HFF-Myc (cell line): ENCODE results near the gene GSS.

ENCODE experiments used
- DNase-seq: peaks from one replicate; pipeline ENCODE4 v3.0.0-alpha.2; 2011; ENCODE audit warnings: low read depth; ENCODE audit errors: extremely low read depth
- H3K4me3 ChIP-seq: replicated peaks from 2 replicates; pipeline ENCODE4 v1.5.1; 2011; ENCODE audit warnings: low read depth, mild to moderate bottlenecking, control low read depth, low read length
- TF ChIP-seq, protein P1 (sequence below): IDR thresholded peaks from 2 replicates; pipeline ENCODE4 v1.5.1; 2012; ENCODE audit warnings: mild to moderate bottlenecking, low read depth, low read length, control low read depth; ENCODE audit errors: missing control alignments

The GSS gene

GRCh38 chr20:34925981-34926380 lies 29.6 kb downstream of the GSS start:
- no peak overlapping the region for H3K4me3 ChIP-seq
- TF ChIP-seq, protein P1, sequence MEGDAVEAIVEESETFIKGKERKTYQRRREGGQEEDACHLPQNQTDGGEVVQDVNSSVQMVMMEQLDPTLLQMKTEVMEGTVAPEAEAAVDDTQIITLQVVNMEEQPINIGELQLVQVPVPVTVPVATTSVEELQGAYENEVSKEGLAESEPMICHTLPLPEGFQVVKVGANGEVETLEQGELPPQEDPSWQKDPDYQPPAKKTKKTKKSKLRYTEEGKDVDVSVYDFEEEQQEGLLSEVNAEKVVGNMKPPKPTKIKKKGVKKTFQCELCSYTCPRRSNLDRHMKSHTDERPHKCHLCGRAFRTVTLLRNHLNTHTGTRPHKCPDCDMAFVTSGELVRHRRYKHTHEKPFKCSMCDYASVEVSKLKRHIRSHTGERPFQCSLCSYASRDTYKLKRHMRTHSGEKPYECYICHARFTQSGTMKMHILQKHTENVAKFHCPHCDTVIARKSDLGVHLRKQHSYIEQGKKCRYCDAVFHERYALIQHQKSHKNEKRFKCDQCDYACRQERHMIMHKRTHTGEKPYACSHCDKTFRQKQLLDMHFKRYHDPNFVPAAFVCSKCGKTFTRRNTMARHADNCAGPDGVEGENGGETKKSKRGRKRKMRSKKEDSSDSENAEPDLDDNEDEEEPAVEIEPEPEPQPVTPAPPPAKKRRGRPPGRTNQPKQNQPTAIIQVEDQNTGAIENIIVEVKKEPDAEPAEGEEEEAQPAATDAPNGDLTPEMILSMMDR: no peak
- no peak for DNase-seq

- TF ChIP-seq, protein P1: no peak
- H3K4me3 ChIP-seq: no peak overlapping the region
These were observed 30.3 kb downstream of the GSS start for GRCh38 chr20:34925341-34925740.

DNA sequence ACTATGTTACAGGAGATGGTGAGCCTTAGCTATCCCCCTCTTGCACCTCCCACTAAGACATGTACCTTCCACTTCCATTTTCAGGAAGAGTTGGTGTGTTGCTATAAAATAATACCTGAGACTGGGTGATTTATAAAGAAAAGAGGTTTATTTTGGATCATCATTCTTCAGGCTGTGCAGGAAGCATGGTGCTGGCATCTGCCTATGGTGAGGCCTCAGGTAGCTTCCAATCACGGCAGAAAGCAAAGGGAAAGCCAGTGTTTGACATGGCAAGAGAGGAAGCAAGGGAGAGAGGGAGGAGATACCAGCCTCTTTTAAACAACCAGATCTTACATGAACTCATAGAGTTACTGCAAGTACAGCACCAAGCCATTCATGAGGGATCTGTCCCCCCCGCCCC lies 32.2 kb downstream of the GSS start:
- H3K4me3 ChIP-seq: no peak overlapping the region
- TF ChIP-seq, protein P1: no peak
- DNase-seq: no peak

More at GRCh38 chr20:34925341-34925740, 30.3 kb downstream of the GSS start:
- DNase-seq: no peak

- DNase-seq: no peak
- H3K4me3 ChIP-seq: no peak overlapping the region
- TF ChIP-seq, protein P1: no peak
These were observed 32.8 kb downstream of the GSS start for GRCh38 chr20:34922654-34923381.

- DNase-seq: no peak
- no peak overlapping the region for H3K4me3 ChIP-seq
- TF ChIP-seq, protein P1: no peak
These were observed 34.2 kb downstream of the GSS start for GRCh38 chr20:34921436-34921835.

DNA sequence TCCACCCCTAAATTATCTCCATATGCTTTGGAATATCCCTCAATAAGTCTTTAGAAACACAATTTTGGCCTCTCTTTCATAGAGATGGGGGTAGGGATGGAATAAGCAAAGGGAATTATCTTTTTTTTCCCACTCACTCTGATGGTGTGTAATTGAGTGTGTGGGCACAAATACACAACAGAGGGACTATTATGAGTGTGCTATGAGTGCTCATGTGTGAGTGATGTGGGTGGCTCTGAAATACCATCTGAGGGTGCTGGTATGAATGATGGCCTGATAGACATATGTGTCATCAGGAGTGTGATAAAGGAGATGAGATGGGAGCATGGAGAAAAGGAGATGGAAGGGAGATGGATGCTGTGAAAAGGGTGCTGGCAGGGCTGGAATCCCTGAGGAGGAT lies 35.6 kb downstream of the GSS start:
- H3K4me3 ChIP-seq: no peak overlapping the region
- TF ChIP-seq, protein P1: no peak
- no peak for DNase-seq
